ENCODE data around the gene PLEKHN1.

The PLEKHN1 gene

GRCh38 chr1:961132-961669, 5.1 kb upstream of the PLEKHN1 start:
- DNase-seq (ENCODE audit: low read depth) = no peak

GRCh38 chr1:962381-963300, 3.6 kb upstream of the PLEKHN1 start:
- DNase-seq (ENCODE audit: low read depth) = no peak

DNA sequence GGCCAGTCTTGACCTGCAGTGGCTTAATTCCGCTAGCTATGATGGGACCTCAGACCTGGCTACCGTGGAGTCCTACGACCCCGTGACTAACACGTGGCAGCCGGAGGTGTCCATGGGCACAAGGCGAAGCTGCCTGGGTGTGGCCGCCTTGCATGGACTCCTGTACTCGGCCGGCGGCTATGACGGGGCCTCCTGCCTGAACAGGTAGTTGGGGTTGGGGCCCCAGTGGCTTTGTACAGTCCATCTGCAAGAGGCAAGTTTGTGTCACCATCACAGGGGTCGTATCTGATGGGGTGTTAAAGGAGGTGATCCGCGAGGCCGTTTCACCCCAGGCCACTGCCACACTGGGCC, 3.0 kb upstream of the PLEKHN1 start:
- DNase-seq (ENCODE audit: low read depth) = no peak

GRCh38 chr1:963746-964525, 2.3 kb upstream of the PLEKHN1 start:
- DNase-seq (ENCODE audit: low read depth) = no peak

DNA sequence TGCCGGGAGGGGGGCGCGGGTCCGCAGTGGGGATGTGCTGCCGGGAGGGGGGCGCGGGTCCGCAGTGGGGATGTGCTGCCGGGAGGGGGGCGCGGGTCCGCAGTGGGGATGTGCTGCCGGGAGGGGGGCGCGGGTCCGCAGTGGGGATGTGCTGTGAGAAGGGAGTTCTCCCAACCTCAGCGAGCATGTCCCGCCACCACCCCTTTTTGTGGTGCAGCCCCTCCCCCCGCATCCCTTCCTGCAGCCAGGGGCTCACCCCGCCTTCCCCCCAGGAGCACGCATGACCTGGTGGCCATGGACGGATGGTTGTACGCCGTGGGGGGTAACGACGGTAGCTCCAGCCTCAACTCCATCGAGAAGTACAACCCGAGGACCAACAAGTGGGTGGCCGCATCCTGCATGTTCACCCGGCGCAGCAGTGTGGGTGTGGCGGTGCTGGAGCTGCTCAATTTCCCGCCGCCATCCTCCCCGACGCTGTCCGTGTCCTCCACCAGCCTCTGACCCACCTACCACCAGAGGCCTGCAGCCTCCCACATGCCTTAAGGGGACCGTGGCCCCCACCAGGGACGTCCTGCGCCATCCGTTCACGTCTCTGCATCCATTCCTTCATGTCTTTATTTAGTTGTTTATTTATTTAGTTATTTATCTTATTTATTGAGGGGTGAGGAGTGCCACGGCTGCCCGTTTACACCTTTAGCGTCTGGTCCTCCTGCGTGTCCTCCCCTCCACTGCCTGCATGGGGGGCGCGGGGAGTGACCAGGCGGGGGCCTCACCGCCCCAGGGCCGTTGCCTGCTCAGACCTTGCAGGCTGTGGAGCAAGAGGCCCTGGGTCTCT, 1.4 kb upstream of the PLEKHN1 start:
- DNase-seq (ENCODE audit: low read depth) = no peak

DNA sequence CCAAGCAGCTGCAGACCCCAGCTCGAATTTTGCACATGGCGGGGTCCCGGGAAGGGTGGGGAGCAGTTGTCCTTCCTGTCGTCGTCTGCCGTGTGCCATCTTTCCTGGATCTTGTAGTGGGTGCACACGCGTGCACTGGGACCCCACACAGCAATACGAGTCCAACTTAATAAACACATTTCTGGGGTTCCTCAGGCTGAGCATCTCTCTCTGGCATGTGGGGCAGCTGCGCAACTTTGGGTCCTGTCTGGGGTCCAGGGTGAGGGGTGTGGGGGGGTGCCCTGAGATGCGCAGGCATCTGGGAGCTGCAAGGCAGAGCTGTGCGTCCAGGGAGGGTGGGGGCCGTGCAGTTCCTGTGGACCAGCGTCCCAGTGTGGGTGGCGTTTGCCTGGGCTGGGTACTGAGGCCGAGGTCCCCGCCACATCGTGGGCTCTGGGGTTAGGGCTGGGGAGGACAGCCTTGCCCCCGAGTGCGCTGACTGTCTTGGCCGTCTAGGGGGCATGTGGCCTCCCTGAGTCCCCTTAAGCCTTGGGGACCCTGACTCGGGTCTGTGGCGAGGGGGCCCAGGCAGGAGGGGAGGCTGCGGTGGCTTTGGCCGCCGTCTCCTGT, 652 bp upstream of the PLEKHN1 start:
- DNase-seq (ENCODE audit: low read depth) = no peak

- peak; percentile 72 for DNase-seq (ENCODE audit: low read depth)
Measured at GRCh38 chr1:966704-967300, 520 bp downstream of the PLEKHN1 start.

DNA sequence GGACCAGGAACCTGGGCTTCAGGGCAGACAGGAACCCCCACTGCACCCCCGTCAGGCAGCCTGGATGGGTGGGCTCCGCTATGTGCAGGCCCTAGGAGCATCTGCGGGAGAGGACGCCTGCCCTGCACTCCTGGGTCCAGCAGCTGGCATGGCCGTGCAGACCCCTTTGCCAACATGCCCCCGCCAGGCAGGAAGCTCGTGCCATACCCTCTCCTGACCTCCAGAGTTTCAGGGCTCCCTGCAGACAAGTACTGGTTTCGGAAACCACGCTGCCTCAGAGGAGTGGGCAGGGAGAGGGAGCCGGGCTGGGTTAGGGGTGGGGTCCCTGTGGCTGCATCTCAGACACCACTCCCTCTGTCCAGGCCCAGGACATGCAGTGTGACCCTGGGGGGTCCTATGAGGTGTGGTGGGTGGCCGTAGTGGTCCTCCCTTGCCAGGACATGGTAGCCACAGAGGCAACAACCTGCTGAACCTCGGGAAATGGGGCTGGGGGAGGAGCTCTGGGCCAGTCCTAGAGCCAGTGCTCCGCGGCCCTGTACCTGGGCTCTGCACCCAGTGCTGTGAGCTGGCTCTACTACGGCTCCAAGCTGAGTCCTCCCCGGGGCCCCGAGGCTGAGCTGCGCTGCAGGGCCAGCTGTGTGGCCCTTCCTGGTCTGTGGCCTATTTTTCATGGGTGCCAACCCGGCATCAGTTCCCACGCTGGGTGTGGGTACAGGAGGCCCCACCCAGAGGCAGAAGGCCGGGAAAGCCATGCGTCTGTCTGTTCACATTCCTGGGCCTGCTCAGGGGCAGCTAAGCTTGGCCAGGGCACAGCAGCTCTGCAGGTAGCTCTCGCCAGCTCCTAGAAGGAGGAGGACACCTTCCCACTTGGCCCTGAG, 1.4 kb downstream of the PLEKHN1 start:
- DNase-seq (ENCODE audit: low read depth) = no peak

DNA sequence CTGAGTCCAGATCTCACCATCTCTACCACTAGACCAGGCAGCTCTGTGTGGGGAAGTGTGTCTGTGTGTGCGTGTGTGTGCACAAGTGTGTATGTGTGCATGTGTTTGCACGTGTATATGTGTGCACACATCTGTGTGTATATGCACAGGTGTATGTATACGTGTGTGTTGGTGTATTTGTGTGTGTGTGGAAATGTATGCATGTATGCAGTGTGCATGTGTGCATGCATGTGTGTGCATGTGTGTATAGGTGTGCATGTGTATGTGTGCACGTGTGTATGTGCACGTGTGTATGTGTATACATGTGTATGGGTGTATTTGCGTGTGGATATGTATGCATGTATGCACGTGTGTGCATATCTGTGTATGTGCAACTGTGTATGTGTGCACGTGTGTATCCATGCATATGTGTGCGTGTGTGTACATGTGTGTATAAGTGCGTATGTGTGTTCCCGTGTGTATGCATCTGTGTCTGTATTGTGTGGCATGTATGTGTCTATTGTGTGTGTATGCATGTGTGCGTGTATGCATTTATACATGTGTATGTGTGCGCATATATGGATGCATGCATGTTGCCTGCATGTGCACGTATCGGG, 3.1 kb downstream of the PLEKHN1 start:
- no peak for DNase-seq (ENCODE audit: low read depth)

- DNase-seq (ENCODE audit: low read depth) = no peak
Measured at GRCh38 chr1:970242-970972, 4.1 kb downstream of the PLEKHN1 start.

- no peak for DNase-seq (ENCODE audit: low read depth)
Measured at GRCh38 chr1:970973-971730, 4.9 kb downstream of the PLEKHN1 start.

- DNase-seq (ENCODE audit: low read depth) = no peak
Measured at GRCh38 chr1:971751-972506, 5.6 kb downstream of the PLEKHN1 start.

DNA sequence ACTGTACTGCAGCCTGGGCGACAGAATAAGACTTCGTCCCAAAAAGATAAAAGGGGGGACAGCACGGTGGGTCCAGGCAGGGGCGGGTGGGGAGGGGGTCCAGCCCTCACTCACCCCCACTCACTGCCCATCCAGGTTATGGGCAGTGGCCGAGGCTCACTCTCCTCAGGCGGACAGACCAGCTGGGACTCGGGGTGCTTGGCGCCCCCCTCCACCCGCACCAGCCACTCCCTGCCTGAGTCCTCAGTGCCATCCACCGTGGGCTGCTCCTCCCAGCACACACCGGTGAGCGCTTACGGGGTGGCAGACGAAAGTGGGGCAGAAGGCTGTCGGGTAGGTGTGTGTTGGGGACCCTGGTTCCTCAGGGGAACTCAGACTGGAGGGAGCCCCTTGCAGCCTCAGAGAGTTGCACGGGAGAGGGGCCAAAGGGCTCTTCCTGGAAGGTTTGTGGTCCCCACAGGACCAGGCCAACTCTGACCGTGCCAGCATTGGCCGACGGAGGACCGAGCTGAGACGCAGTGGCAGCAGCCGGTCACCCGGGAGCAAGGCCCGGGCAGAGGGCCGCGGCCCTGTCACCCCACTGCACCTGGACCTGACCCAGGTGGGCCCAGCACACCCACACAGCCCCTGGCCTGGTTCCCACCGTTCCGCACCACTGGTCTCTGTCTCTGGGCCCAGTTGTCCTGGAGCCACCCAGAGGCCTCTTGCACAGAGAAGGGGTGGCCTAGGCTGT, 6.6 kb downstream of the PLEKHN1 start:
- no peak for DNase-seq (ENCODE audit: low read depth)

GRCh38 chr1:973459-974292, 7.4 kb downstream of the PLEKHN1 start:
- no peak for DNase-seq (ENCODE audit: low read depth)

GRCh38 chr1:974293-974640, 8.0 kb downstream of the PLEKHN1 start:
- DNase-seq (ENCODE audit: low read depth) = no peak

GRCh38 chr1:974687-975328, 8.5 kb downstream of the PLEKHN1 start:
- no peak for DNase-seq (ENCODE audit: low read depth)

All from activated T-helper 1 cell treated with Interleukin-2 at 50 U/mL for 16 hours (primary cell).